ENCODE results near the gene SEPTIN11. TPM values are rescaled to one million over a fixed set of nuclear protein-coding genes. Genes with fewer than 3 reads are reported as not detected.
A peak's percentile ranks its signal among the peaks of the same experiment; 100 is the strongest.

Gene SEPTIN11
- total and polyA plus RNA-seq, 9 of the 15 experiments (the other 6 are each of a cell fraction or from before 2014, with no cell fraction given), result 25.7 to 142 (median 84.3) TPM

GRCh38 chr4:76948443-76949275, 893 bp upstream of the SEPTIN11 start (continued):
- TF ChIP-seq ZBTB26 (CRISPR knock-in tag; IDR thresholded peaks at IDR 0.05) (0 out of 2 replicates have a peak, but pooled peaks have one; percentile 34), RB1 (IDR thresholded peaks at IDR 0.05; ENCODE audit: low read depth) (no peak), PATZ1 (CRISPR knock-in tag; IDR thresholded peaks at IDR 0.05; ENCODE audit: borderline replicate concordance) (no peak), SAFB (IDR thresholded peaks at IDR 0.05; ENCODE audit: borderline replicate concordance, low read depth, low read length) (peak; percentile 91), ZNF583 (CRISPR knock-in tag; IDR thresholded peaks at IDR 0.05) (no peak), SREBF1 (IDR thresholded peaks at IDR 0.05; ENCODE audit: borderline replicate concordance, low read depth, low read length) (no peak), ZNF449 (CRISPR knock-in tag; IDR thresholded peaks at IDR 0.05) (no peak), DACH1 (IDR thresholded peaks at IDR 0.05; ENCODE audit: partially characterized antibody) (peak; percentile 26), TAF1 (IDR thresholded peaks at IDR 0.05; ENCODE audit: control insufficient read depth, extremely low read depth, insufficient read depth, low read length, severe bottlenecking) (peak; percentile 61), ASH1L (IDR thresholded peaks at IDR 0.05; ENCODE audit: borderline replicate concordance, low read depth, partially characterized antibody) (no peak), TEAD4 (IDR thresholded peaks at IDR 0.05; ENCODE audit: low read length) (peak; percentile 54), TEAD4 (CRISPR knock-in tag; IDR thresholded peaks at IDR 0.05; ENCODE audit: borderline replicate concordance) (no peak), RBBP5 (IDR thresholded peaks at IDR 0.05; ENCODE audit: borderline replicate concordance, insufficient read depth, low read length, poor library complexity, severe bottlenecking) (peak; percentile 72), HMG20A (CRISPR knock-in tag; conservative IDR thresholded peaks at IDR 0.05) (no peak), SAFB2 (IDR thresholded peaks at IDR 0.05; ENCODE audit: borderline replicate concordance, low read depth, low read length, severe bottlenecking) (no peak)
